ENCODE data around the gene KIAA1191. TPM values are rescaled to one million over a fixed set of nuclear protein-coding genes. Genes with fewer than 3 reads are reported as not detected.

KIAA1191 gene
- total and polyA plus RNA-seq, 9 of the 15 experiments (the other 6 are each of a cell fraction or from before 2014, with no cell fraction given), result 31.0 to 80.2 (median 45.7) TPM

DNA sequence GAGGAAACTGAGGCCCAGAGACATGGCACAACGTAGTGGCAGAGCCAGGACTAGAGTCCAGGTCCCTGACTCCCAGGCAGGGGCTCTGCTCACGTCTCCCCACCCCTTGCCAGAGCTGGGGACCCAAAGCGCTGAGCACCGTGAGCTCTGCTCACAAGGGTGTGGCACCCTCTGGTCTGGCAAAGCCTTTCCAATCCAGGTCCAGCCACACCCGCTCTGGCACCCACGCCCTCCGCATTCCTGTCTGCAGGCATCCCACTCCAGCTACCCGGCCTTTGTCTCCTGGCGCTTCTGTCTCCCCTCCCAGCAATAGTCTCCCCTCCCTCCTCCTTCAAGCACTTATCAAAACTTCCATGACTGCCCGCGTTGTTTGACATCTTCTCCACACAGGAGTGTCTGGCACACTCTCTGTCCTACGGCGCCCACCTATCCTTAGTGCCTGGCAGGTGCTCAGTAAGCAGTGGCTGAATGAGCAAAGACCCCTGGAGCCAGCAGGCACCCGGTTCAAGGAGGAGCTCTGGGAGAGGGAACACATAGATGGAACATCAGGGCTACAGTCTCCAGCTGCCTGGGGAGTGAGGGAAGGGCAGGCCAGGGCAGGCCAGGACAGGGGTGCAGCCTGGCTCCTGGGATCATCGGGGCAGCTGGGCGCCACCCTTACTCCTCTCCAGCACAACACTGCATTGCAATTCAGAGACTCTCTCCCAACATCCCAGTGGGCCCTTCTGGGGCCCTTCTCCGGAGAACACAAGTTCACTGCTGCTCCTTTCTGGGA lies 39.0 kb upstream of the KIAA1191 start:
- BruUV-seq (replicated peaks), result no TSS peak
- H3K4me3 ChIP-seq, result no peak overlapping the region
- no peaks in the 10 kb centered on the region for H3K9me3 ChIP-seq (replicated peaks; ENCODE audit: control insufficient read depth, insufficient read depth, low read depth, low read length)
- ChIA-PET CTCF (ENCODE audit: low intra/inter-chr PET ratio) (no interaction called here), POLR2A (interaction anchor here (0.6 to 0.8 kb wide), 2 partner anchors 11 to 739 kb away, joined by 3 read pairs; no protein-coding TSS in a partner anchor)
- H3K9me1 ChIP-seq (ENCODE audit: control insufficient read depth, insufficient read depth, low read length), result peaks cover 3% of the 10 kb centered on the region
- no peaks in the 10 kb centered on the region for H4K20me1 ChIP-seq (replicated peaks; ENCODE audit: control insufficient read depth, insufficient read depth, low read length)
- peak overlapping the region in 1 of 2 experiments; percentile 85; a peak in 2 of 4 replicates for H3K9ac ChIP-seq (ENCODE audit: insufficient read depth in 1 of 2, low read depth in 2 of 2, low read length in 2 of 2)
- intact Hi-C loops (cut with micrococcal nuclease), result no loop called here
- H3K4me1 ChIP-seq (replicated peaks in 1 of 2; ENCODE audit: control insufficient read depth in 2 of 2, insufficient read depth in 2 of 2, low read length in 2 of 2), result peaks cover 12 to 32% of the 10 kb centered on the region in 2 experiments; a peak in 4 of 5 replicates
- no peak overlapping the region for H3K27ac ChIP-seq (ENCODE audit: extremely low read depth, low read depth, low read length)
- H3K27me3 ChIP-seq (ENCODE audit: control insufficient read depth in 2 of 2, insufficient read depth in 2 of 2, low read length in 2 of 2), result no peaks in the 10 kb centered on the region
- in situ Hi-C loops (cut with MboI), result no loop called here
- no peak for DNase-seq (ENCODE audit: extremely low read depth in 1 of 4, low spot score in 3 of 4)
- peaks cover 18% of the 10 kb centered on the region; the same call in 2 of the 3 replicates for H3K36me3 ChIP-seq (ENCODE audit: control insufficient read depth, insufficient read depth, low read length)
- no peak overlapping the region for H3K4me2 ChIP-seq (ENCODE audit: insufficient read depth, low read length)
- WGBS (ENCODE audit: insufficient coverage, low coverage, missing lambda C conversion rate), result 85% methylated on average over 17 of the region's 17 CpGs
- TF ChIP-seq ZNF561 (CRISPR knock-in tag; conservative IDR thresholded peaks at IDR 0.05) (no peak), MEIS2 (IDR thresholded peaks at IDR 0.05; ENCODE audit: partially characterized antibody) (no peak), KDM4B (IDR thresholded peaks at IDR 0.05; ENCODE audit: borderline replicate concordance in 2 of 2, low read depth in 1 of 2) (no peak), SMAD1 (IDR thresholded peaks at IDR 0.05; ENCODE audit: low read depth, low read length, partially characterized antibody) (no peak), POLR2A (conservative IDR thresholded peaks at IDR 0.05) (no peak), SNRNP70 (optimal IDR thresholded peaks at IDR 0.05; ENCODE audit: low read depth, low read length) (no peak), ZNF41 (CRISPR knock-in tag; conservative IDR thresholded peaks at IDR 0.05) (no peak), ZNF75A (CRISPR knock-in tag; IDR thresholded peaks at IDR 0.05) (no peak), MEF2A (IDR thresholded peaks at IDR 0.05; ENCODE audit: control insufficient read depth, low read depth, low read length) (no peak), KDM2B (CRISPR knock-in tag; IDR thresholded peaks at IDR 0.05) (no peak), ZNF24 (IDR thresholded peaks at IDR 0.05) (no peak)
- TF ChIP-seq, protein P1, sequence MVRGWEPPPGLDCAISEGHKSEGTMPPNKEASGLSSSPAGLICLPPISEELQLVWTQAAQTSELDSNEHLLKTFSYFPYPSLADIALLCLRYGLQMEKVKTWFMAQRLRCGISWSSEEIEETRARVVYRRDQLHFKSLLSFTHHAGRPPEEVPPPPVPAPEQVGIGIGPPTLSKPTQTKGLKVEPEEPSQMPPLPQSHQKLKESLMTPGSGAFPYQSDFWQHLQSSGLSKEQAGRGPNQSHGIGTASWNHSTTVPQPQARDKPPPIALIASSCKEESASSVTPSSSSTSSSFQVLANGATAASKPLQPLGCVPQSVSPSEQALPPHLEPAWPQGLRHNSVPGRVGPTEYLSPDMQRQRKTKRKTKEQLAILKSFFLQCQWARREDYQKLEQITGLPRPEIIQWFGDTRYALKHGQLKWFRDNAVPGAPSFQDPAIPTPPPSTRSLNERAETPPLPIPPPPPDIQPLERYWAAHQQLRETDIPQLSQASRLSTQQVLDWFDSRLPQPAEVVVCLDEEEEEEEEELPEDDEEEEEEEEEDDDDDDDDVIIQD (CRISPR knock-in tag; IDR thresholded peaks at IDR 0.05), result no peak
- TF ChIP-seq, protein P2, sequence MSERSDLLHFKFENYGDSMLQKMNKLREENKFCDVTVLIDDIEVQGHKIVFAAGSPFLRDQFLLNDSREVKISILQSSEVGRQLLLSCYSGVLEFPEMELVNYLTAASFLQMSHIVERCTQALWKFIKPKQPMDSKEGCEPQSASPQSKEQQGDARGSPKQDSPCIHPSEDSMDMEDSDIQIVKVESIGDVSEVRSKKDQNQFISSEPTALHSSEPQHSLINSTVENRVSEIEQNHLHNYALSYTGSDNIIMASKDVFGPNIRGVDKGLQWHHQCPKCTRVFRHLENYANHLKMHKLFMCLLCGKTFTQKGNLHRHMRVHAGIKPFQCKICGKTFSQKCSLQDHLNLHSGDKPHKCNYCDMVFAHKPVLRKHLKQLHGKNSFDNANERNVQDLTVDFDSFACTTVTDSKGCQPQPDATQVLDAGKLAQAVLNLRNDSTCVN (CRISPR knock-in tag; IDR thresholded peaks at IDR 0.05), result no peak
- no peaks in the 10 kb centered on the region for H3K79me2 ChIP-seq (ENCODE audit: control insufficient read depth, insufficient read depth, low read length)
- H2AFZ ChIP-seq (ENCODE audit: low read depth, low read length), result no peak overlapping the region
- no peak for ATAC-seq
- FAIRE-seq, result no peak
